CD14-positive monocyte (primary cell): ENCODE data around the gene TSPAN5. TPM values are rescaled to one million over a fixed set of nuclear protein-coding genes. Genes with fewer than 3 reads are reported as not detected.

Source experiments
- DNase-seq, 3 donors: peaks; one replicate each; pipeline ENCODE4 v3.0.0-alpha.2; 2011 to 2022
- H2AFZ ChIP-seq: 2 replicates; pipeline ENCODE4 v1.6.0; 2012; ENCODE audit warnings: mild to moderate bottlenecking, low read depth, low read length, inconsistent platforms; ENCODE audit not compliant: insufficient read depth, poor library complexity, severe bottlenecking
- H3K27ac ChIP-seq, 2 donors: 1 replicate in 1 of 2; 2 replicates in 1 of 2; pipeline ENCODE4 v1.5.1; 2012 to 2013; ENCODE audit warnings: low read length in 2 of 2, control low read depth in 1 of 2, inconsistent platforms in 1 of 2, low read depth in 1 of 2, mild to moderate bottlenecking in 1 of 2
- H3K27me3 ChIP-seq, 2 donors: one replicate each; pipeline versions ENCODE4 v1.6.0 to v1.6.1; 2011 to 2013; ENCODE audit warnings: low read length in 2 of 2; ENCODE audit not compliant: control insufficient read depth in 2 of 2, insufficient read depth in 2 of 2
- H3K36me3 ChIP-seq, 2 donors: replicated peaks in 1 of 2; 1 replicate in 1 of 2; 2 replicates in 1 of 2; pipeline versions ENCODE4 v1.5.1 to v1.6.1; 2012 to 2013; ENCODE audit warnings: low read length in 2 of 2, control low read depth in 1 of 2, inconsistent platforms in 1 of 2, mild to moderate bottlenecking in 1 of 2; ENCODE audit not compliant: insufficient read depth in 2 of 2, control insufficient read depth in 1 of 2
- H3K4me1 ChIP-seq, 2 donors: 1 replicate in 1 of 2; 2 replicates in 1 of 2; pipeline versions ENCODE4 v1.5.1 to v1.6.1; 2012 to 2013; ENCODE audit warnings: low read length in 2 of 2, control low read depth in 1 of 2, inconsistent platforms in 1 of 2, mild to moderate bottlenecking in 1 of 2, moderate library complexity in 1 of 2; ENCODE audit not compliant: insufficient read depth in 2 of 2, control insufficient read depth in 1 of 2
- H3K4me2 ChIP-seq: replicated peaks from 2 replicates; pipeline ENCODE3; 2012; ENCODE audit warnings: low read length, moderate library complexity, mild to moderate bottlenecking; ENCODE audit not compliant: poor library complexity, severe bottlenecking; ENCODE audit errors: extremely low read depth
- H3K4me3 ChIP-seq, 3 experiments: fragments of 200-600 bp in 1 of 3; sonication (generic) in 1 of 3; replicated peaks in 1 of 3; 1 replicate in 2 of 3; 2 replicates in 1 of 3; pipeline ENCODE4 v1.5.1; 2011 to 2013; ENCODE audit warnings: low read length in 3 of 3, mild to moderate bottlenecking in 3 of 3, control low read depth in 2 of 3, low read depth in 2 of 3, inconsistent platforms in 1 of 3, moderate library complexity in 1 of 3
- H3K79me2 ChIP-seq: 2 replicates; pipeline ENCODE4 v1.6.0; 2012; ENCODE audit warnings: mild to moderate bottlenecking, control low read depth, inconsistent platforms, low read length, moderate library complexity; ENCODE audit not compliant: insufficient read depth
- H3K9ac ChIP-seq: 2 replicates; pipeline ENCODE4 v1.6.0; 2017; ENCODE audit warnings: low read length, mild to moderate bottlenecking; ENCODE audit not compliant: insufficient read depth, poor library complexity, severe bottlenecking
- H3K9me3 ChIP-seq, 2 donors: replicated peaks in 1 of 2; 1 replicate in 1 of 2; 2 replicates in 1 of 2; pipeline versions ENCODE4 v1.5.1 to v1.6.1; 2012 to 2013; ENCODE audit warnings: low read length in 2 of 2, control low read depth in 1 of 2; ENCODE audit not compliant: control insufficient read depth in 1 of 2, insufficient read depth in 1 of 2
- H4K20me1 ChIP-seq: 2 replicates; pipeline ENCODE4 v1.6.0; 2012; ENCODE audit warnings: mild to moderate bottlenecking, low read length, control low read depth, moderate library complexity; ENCODE audit not compliant: insufficient read depth
- H3K27ac Mint-ChIP-seq, 7 donors: one replicate each; pipeline ENCODE4 v1.8.0; 2020; ENCODE audit warnings: mild to moderate bottlenecking in 7 of 7, mixed read lengths in 7 of 7, moderate library complexity in 6 of 7, inconsistent platforms in 2 of 7
- H3K27me3 Mint-ChIP-seq, 3 donors: one replicate each; pipeline ENCODE4 v1.8.0; 2021 to 2022; ENCODE audit warnings: low read depth in 3 of 3, mild to moderate bottlenecking in 3 of 3, mixed read lengths in 3 of 3, moderate library complexity in 3 of 3, inconsistent platforms in 1 of 3
- H3K36me3 Mint-ChIP-seq, 2 donors: one replicate each; pipeline ENCODE4 v1.8.0; 2020; ENCODE audit warnings: mixed read lengths in 2 of 2, inconsistent platforms in 1 of 2, mild to moderate bottlenecking in 1 of 2
- H3K4me1 Mint-ChIP-seq: one replicate; pipeline ENCODE4 v1.8.0; 2020; ENCODE audit warnings: mild to moderate bottlenecking, mixed read lengths
- H3K4me3 Mint-ChIP-seq, 2 donors: one replicate each; pipeline ENCODE4 v1.8.0; 2020; ENCODE audit warnings: mild to moderate bottlenecking in 2 of 2, mixed read lengths in 2 of 2, moderate library complexity in 1 of 2
- H3K9me3 Mint-ChIP-seq, 7 donors: one replicate each; pipeline ENCODE4 v1.8.0; 2020 to 2022; ENCODE audit warnings: mixed read lengths in 7 of 7, mild to moderate bottlenecking in 6 of 7, moderate library complexity in 6 of 7, inconsistent platforms in 2 of 7
- CTCF ChIP-seq: fragments of 200-600 bp; IDR thresholded peaks from one replicate; pipeline ENCODE4 v1.8.0; 2022; ENCODE audit warnings: antibody characterized with exemption, mild to moderate bottlenecking
- WGBS: methylation state at CpG from one replicate; pipeline ENCODE4 v1.1.5; 2013; ENCODE audit warnings: missing lambda C conversion rate; ENCODE audit not compliant: insufficient coverage; 5-methylcytosine and 5-hydroxymethylcytosine counted together
- intact Hi-C, 2 donors: fragments of 100-400 bp; cut with micrococcal nuclease; formaldehyde crosslinking; loops; one replicate each; pipeline versions ENCODE4 v1.15.0 to v1.15.1; 2023
- polyA plus RNA-seq, 3 donors: library from polyadenylated mRNA; depleted of rRNA in 1 of 3; unstranded in 2 of 3; stranded (reverse) in 1 of 3; fragments of 300-500 nt in 2 of 3; fragments of >200 nt in 1 of 3; fragmentation: Illumina TruSeq in 2 of 3; gene quantifications; 1 replicate in 2 of 3; 2 replicates in 1 of 3; pipeline ENCODE4 v1.2.3, GENCODE V29; 2012 to 2021

Gene TSPAN5
- polyA plus RNA-seq, 3 donors = 0.09 to 1.1 (median 0.13) TPM

DNA sequence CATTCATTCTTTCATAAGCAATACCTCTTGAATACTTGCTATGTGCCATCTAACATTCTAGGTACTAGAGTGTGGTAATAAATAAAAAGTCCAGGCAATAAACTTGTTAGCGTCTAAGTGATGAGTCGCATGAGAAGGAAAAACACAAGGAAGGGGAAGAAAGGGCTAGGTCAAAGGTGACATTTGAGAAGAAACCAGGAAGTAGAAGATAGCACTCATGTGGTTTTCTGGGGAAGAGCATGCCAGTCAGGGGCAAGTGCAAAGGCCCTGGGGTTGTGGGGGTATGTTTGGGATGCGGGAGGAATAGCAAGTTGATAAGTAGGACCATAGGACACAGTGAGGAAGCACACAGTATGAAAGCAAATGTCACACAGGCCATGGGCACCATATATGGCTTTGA, 157.0 kb downstream of the TSPAN5 start:
- Histone ChIP-seq H3K36me3 (no peaks in the 10 kb centered on the region), H3K4me3 (no peak overlapping the region), H3K27me3 (no peaks in the 10 kb centered on the region), H2AFZ (no peak overlapping the region), H3K9me3 (no peaks in the 10 kb centered on the region), H3K4me1 (no peaks in the 10 kb centered on the region), H3K27ac (no peak overlapping the region), H3K9ac (no peak overlapping the region), H3K79me2 (no peaks in the 10 kb centered on the region), H4K20me1 (no peaks in the 10 kb centered on the region), H3K4me2 (no peak overlapping the region)
- intact Hi-C loops = no loop called here
- no peaks in the 10 kb centered on the region for H3K4me1 Mint-ChIP-seq
- H3K27ac Mint-ChIP-seq = no peak overlapping the region
- TF ChIP-seq CTCF = no peak
- H3K36me3 Mint-ChIP-seq = no peaks in the 10 kb centered on the region
- H3K27me3 Mint-ChIP-seq = peaks cover 0 to 7% (median 0%) of the 10 kb centered on the region in 3 donors
- WGBS = 89% methylated on average over 3 of the region's 3 CpGs
- no peak overlapping the region for H3K4me3 Mint-ChIP-seq
- no peak for DNase-seq
- peaks cover 0 to 6% (median 4%) of the 10 kb centered on the region in 7 donors for H3K9me3 Mint-ChIP-seq

- 100% methylated on average over 6 of the region's 6 CpGs for WGBS
- H3K9me3 ChIP-seq = no peaks in the 10 kb centered on the region
- H3K9ac ChIP-seq = no peak overlapping the region
- no peak for TF ChIP-seq CTCF
- peaks cover 0 to 6% (median 0%) of the 10 kb centered on the region in 3 donors for H3K27me3 Mint-ChIP-seq
- H3K27ac ChIP-seq = no peak overlapping the region
- H3K27me3 ChIP-seq = no peaks in the 10 kb centered on the region
- no peak for DNase-seq
- H4K20me1 ChIP-seq = no peaks in the 10 kb centered on the region
- H3K36me3 Mint-ChIP-seq = no peaks in the 10 kb centered on the region
- no peaks in the 10 kb centered on the region for H3K36me3 ChIP-seq
- H3K4me3 Mint-ChIP-seq = no peak overlapping the region
- no peaks in the 10 kb centered on the region for H3K79me2 ChIP-seq
- H3K9me3 Mint-ChIP-seq = peaks cover 0 to 5% (median 4%) of the 10 kb centered on the region in 7 donors
- no peaks in the 10 kb centered on the region for H3K4me1 Mint-ChIP-seq
- H3K27ac Mint-ChIP-seq = no peak overlapping the region
- H2AFZ ChIP-seq = no peak overlapping the region
- intact Hi-C loops = no loop called here
- no peaks in the 10 kb centered on the region for H3K4me1 ChIP-seq
- H3K4me2 ChIP-seq = no peak overlapping the region
- no peak overlapping the region for H3K4me3 ChIP-seq
These were observed 159.6 kb downstream of the TSPAN5 start for GRCh38 chr4:98498774-98499173.
